ENCODE data around the gene PLA2G15.
A peak's percentile ranks its signal among the peaks of the same experiment; 100 is the strongest.

The PLA2G15 gene

GRCh38 chr16:68253721-68254120, 8.5 kb downstream of the PLA2G15 start:
- TF ChIP-seq ZFX (IDR thresholded peaks at IDR 0.05; ENCODE audit: borderline replicate concordance): no peak
- TF ChIP-seq CTCF (IDR thresholded peaks at IDR 0.05): no peak
- 0 out of 2 replicates have a peak overlapping the region, but pooled peaks have one; percentile 1 for H3K27ac ChIP-seq

- no peak overlapping the region for H3K27ac ChIP-seq
- TF ChIP-seq ZFX (IDR thresholded peaks at IDR 0.05; ENCODE audit: borderline replicate concordance) (no peak), CTCF (IDR thresholded peaks at IDR 0.05) (no peak)
Observed at GRCh38 chr16:68255712-68256111, 10.5 kb downstream of the PLA2G15 start.

GRCh38 chr16:68257251-68257905, 12.2 kb downstream of the PLA2G15 start:
- H3K27ac ChIP-seq: no peak overlapping the region
- TF ChIP-seq ZFX (IDR thresholded peaks at IDR 0.05; ENCODE audit: borderline replicate concordance): no peak
- TF ChIP-seq CTCF (IDR thresholded peaks at IDR 0.05): no peak

GRCh38 chr16:68257906-68258800, 13.0 kb downstream of the PLA2G15 start:
- TF ChIP-seq CTCF (IDR thresholded peaks at IDR 0.05): no peak
- TF ChIP-seq ZFX (IDR thresholded peaks at IDR 0.05; ENCODE audit: borderline replicate concordance): no peak
- H3K27ac ChIP-seq: no peak overlapping the region

- TF ChIP-seq ZFX (IDR thresholded peaks at IDR 0.05; ENCODE audit: borderline replicate concordance) (no peak), CTCF (IDR thresholded peaks at IDR 0.05) (no peak)
- H3K27ac ChIP-seq: no peak overlapping the region
Observed at GRCh38 chr16:68259007-68259825, 14.0 kb downstream of the PLA2G15 start.

- TF ChIP-seq ZFX (IDR thresholded peaks at IDR 0.05; ENCODE audit: borderline replicate concordance) (no peak), CTCF (IDR thresholded peaks at IDR 0.05) (no peak)
- peak overlapping the region; percentile 35; the same call in 1 of the 2 replicates for H3K27ac ChIP-seq
Observed at GRCh38 chr16:68263559-68264127, 18.5 kb downstream of the PLA2G15 start.
